NOMO-1 (cell line): ENCODE results near the gene FAM83E.

Experiments
- DNase-seq, 2 experiments: peaks; one replicate each; lab custom pipeline; 2025; ENCODE audit not compliant: unreplicated experiment in 2 of 2; lab: John Stamatoyannopoulos, UW

The FAM83E gene

GRCh38 chr19:48629599-48630295, 14.9 kb upstream of the FAM83E start:
- DNase-seq, result no peak

- DNase-seq, result no peak
These were observed 14.4 kb upstream of the FAM83E start for GRCh38 chr19:48629297-48629598.

DNA sequence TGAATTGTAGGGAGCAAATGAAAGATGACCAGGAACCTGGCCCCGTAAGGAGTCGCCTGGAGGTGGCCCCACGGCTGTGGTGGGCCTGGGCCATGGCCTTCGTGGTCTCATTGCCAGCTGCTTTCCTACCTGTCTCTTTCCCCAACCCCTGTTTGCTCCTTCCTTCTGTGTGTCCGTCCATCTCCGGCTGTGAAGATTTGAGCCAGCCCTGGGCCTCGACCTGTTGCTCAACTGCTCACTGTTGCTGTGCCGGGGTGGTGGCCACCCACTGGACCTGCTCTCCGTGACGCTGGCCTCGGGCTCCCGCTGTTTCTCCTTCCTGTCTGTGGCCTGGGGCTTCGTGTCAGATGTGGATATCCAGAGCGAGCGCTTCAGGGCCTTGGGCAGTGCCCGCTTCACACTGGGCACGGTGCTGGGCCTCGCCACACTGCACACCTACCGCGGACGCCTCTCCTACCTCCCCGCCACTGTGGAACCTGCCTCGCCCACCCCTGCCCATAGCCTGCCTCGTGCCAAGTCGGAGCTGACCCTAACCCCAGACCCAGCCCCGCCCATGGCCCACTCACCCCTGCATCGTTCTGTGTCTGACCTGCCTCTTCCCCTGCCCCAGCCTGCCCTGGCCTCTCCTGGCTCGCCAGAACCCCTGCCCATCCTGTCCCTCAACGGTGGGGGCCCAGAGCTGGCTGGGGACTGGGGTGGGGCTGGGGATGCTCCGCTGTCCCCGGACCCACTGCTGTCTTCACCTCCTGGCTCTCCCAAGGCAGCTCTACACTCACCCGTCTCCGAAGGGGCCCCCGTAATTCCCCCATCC, 13.8 kb upstream of the FAM83E start:
- DNase-seq, result no peak

- no peak for DNase-seq
These were observed 13.0 kb upstream of the FAM83E start for GRCh38 chr19:48627865-48628314.

DNA sequence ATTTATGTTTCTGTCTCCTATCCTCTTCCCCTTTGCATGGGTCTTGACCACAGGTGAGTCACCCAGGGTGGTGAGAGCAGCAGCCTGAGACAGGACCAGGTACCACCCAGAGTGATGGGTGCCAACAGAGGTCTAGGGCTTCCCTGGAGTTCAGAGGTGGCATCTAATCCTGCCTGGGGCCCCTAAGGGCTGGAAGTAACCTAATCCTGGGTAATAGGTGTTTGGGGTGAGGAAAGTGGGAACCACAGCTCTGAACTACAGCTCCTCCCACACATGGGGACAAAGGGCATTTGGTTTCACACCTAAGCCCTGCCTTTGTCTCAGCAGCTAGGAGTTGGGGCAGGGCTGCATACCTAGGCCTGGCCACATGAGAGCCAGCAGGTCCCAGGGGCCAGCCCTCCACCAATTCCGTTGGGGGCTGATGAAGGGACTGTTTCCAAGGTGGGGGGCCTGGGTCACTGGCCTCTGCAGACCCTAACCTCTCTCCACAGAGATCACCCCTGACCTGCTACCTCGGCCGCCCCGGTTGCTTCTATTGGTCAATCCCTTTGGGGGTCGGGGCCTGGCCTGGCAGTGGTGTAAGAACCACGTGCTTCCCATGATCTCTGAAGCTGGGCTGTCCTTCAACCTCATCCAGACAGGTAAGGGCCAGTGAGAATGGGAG, 12.5 kb upstream of the FAM83E start:
- peak in 1 of 2 experiments; percentile 15 for DNase-seq

- DNase-seq, result no peak
These were observed 11.0 kb upstream of the FAM83E start for GRCh38 chr19:48625891-48626327.

DNA sequence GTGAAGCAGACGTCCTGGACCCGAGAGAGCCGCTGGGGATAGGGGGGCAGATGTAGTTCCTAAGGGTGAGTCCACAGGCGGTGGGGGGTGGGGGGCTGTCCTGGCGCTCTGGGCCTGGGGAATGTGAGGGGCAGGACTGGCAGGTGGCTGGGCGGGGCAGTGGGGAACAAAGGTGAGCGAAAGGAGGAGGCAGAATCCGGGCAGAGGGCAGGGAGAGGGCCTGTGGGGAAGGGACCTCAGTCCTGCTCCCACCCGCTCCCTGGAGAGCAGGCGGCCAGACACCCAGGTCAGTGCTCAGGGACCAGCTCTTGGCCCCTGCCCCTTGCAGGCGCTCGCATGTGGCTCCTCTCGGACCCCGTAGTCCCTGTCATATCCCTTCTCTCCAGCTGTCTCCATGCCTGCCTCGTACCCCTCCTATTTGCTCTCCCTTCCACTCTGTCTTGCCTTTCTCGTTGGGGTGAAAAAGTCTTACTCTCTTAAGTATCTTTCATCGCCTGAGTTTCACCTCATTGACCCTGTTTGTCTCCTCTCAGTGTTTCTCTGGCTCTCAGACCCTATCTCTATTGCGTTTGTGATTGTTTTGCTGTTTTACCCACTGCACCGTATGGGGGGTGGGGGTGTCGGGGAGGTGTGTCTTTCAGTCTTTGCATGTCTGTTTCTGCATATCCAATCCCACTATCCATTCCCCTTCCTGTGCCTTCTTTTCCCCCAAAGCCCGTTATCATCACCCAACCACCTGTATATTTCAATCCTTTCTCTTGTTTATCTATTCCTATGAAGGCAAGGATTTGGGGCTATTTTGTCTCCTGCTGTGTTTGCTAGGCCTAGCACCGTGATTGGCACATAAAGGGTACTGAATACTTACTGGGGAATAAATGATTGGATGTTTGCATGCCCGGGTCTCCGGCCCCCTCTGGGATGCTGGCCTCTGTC, 10.2 kb upstream of the FAM83E start:
- DNase-seq, result no peak

- no peak for DNase-seq
These were observed 9.3 kb upstream of the FAM83E start for GRCh38 chr19:48624067-48624594.

DNA sequence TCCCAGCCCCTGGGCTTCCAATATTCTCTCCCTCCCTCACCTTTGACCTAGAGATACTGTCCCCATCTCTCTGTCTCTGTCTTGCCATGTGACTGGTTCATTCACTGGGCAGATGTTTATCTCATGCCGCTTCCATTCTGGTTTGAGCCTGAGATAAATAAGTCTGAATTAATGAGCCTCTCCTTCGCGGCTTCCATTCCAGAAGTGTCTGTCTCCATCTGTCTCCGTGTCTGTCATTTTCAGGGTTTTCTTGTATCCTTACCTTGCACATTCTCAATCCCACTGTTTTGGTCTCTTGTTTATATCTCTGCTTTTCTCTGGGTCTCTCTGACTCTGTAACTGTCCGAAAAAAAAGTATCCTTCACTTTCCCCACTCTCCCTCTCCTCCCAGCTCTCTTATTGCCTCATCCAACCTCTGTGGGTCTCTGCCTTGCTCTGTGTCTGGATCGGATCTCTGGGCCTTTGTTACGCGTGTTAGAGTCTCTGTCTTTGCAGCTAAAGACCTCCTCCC, 8.7 kb upstream of the FAM83E start:
- DNase-seq, result no peak

DNA sequence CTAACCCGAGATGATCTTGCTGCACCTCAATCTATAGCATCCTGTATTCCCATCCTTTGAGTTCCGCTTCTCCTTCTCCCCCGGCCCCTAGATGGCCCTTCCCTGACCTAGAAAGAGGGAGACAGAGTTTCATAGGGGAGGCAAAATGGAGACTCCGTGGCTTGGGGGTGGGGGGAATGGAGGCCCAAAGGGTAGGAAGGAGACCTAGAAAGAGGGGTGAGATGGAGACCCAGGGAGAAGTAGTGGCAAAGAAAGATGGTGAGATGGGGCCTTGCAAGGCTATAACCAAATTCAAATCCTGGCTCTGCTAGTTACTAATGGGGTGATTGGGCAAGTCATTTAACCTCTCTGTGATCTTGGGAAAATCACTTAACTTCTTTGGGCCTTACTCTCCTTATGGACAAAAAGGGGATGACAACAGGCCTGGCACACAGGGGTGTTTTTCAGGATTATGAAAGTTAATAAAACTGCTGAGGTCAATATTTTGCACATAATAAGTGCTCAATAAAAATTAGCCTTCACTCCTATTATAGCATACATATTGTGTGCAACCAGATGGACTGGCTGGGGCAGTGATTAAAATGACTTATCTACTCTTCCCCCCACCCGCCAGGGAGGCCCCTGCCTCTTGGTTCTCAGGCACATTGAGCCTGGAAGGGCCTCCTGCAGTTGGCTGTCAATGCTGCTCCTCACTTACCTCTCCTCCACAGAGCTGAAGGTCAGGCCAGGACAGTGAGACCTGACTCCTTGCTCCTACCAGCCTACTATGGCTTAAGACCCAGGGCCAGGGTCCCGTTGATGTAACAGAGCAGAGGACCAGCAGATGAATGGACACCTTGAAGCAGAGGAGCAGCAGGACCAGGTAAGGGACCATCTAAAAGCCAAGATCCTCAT, 5.1 kb upstream of the FAM83E start:
- no peak for DNase-seq

- peak; percentile 98 to 99 for DNase-seq
These were observed 4.2 kb upstream of the FAM83E start, which contains the start of the genes RPL18 and SPHK2 for GRCh38 chr19:48618916-48619691. TSS of gene RPL18 (minus strand) at chr19:48619178. CDS start at chr19:48619143, 35 bp downstream. TSS of gene SPHK2 (plus strand) at chr19:48619506. CDS start at chr19:48620515, 1,009 bp downstream.

GRCh38 chr19:48618278-48618915, 3.5 kb upstream of the FAM83E start:
- peak in 1 of 2 experiments; percentile 45 for DNase-seq

DNA sequence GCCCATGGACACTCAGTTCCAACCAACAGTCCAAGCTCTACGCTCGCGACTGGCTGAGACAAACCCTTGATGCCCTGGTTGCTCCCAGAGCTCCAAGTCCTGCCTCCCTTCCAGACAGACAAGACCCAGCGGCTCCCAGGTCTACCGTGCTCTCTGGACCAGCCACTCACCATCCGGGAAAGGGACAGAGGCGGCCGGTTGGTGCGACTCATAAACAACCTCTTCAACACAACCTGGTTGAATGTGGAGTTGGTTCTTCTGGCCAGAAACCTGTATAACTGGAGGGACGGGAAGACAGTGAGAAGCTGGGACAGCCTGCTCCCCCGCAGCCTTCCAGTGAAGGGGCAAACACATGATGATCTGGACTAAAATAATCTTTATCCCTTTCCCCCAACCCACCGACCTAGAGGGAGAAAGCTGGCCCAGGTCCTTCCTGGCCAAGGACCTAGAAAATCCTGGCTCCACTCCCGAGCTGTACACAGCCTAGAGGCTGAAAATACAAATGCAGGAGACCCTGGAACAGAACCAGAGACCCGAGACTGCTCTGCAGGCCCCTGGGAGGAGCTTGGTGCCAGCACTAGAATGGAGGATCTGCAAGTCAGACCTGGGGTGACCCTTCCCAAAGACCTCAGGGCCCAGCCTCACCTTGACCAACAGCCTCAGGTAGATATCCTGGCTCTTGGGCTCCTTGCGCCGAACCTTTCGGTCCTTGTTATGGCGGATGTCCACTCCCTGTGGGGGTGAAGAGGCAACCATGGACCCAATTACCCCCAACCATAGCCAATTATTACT, 2.5 kb upstream of the FAM83E start:
- DNase-seq, result no peak

GRCh38 chr19:48616491-48617056, 1.7 kb upstream of the FAM83E start:
- DNase-seq, result no peak

DNA sequence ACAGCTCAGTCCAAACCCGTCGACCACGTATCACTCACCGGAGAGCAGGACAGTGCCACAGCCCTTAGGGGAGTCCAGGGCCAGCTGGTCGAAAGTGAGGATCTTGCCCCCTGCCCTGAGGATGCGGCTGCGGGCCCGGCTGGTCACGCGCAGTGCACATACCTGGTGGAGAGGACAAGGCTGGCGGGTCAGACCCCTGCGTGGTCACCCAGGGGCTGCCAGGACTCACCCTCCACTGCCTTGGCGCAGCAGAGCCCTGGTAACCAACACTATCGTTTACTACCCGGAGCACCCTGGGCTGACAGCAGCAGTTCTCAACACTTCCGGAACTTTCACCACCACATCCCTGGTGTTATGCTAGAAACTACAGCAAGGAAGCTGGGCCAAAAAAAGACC, 1.2 kb upstream of the FAM83E start:
- no peak for DNase-seq

GRCh38 chr19:48615231-48616040, 560 bp upstream of the FAM83E start:
- no peak for DNase-seq
